ENCODE data around the gene SLC16A14.

The SLC16A14 gene

DNA sequence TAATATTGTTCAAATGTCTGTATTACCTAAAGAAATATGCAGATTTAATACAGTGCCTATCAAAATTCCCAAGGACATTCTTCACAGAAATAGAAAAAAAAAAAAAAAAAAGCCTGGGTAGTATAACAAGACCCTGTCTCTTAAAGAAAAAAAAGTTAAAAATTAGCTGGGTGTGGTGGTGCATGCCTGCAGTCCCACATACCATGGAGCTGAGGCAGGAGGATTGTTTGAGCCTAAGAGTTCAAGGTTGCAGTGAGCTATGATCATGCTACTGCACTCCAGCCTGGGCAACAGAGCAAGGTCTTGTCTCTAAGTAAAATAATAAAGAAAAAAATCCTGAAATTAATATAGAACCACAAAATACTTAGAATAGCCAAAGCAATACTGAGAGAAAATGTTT, 51.9 kb downstream of the SLC16A14 start:
- ChIA-PET CTCF (interaction anchor here (0.6 to 2.7 kb wide), 3 partner anchors 9 to 237 kb away, joined by 3 to 9 read pairs (median 9); no protein-coding TSS in a partner anchor), POLR2A (no interaction called here)
- DNase-seq (ENCODE audit: low read depth, low spot score): no peak
- TF ChIP-seq, protein P1, sequence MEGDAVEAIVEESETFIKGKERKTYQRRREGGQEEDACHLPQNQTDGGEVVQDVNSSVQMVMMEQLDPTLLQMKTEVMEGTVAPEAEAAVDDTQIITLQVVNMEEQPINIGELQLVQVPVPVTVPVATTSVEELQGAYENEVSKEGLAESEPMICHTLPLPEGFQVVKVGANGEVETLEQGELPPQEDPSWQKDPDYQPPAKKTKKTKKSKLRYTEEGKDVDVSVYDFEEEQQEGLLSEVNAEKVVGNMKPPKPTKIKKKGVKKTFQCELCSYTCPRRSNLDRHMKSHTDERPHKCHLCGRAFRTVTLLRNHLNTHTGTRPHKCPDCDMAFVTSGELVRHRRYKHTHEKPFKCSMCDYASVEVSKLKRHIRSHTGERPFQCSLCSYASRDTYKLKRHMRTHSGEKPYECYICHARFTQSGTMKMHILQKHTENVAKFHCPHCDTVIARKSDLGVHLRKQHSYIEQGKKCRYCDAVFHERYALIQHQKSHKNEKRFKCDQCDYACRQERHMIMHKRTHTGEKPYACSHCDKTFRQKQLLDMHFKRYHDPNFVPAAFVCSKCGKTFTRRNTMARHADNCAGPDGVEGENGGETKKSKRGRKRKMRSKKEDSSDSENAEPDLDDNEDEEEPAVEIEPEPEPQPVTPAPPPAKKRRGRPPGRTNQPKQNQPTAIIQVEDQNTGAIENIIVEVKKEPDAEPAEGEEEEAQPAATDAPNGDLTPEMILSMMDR (IDR thresholded peaks at IDR 0.05; ENCODE audit: insufficient read depth, low read length, missing control alignments): no peak
- no peak overlapping the region for H3K4me3 ChIP-seq (ENCODE audit: low read depth, low read length)

- TF ChIP-seq, protein P1 (IDR thresholded peaks at IDR 0.05; ENCODE audit: insufficient read depth, low read length, missing control alignments): no peak
- CTCF ChIA-PET: interaction anchor here (0.8 to 8.1 kb wide), 7 partner anchors 10 to 232 kb away, joined by 3 to 151 read pairs (median 5); no protein-coding TSS in a partner anchor
- H3K4me3 ChIP-seq (ENCODE audit: low read depth, low read length): no peak overlapping the region
- POLR2A ChIA-PET: no interaction called here
- no peak for DNase-seq (ENCODE audit: low read depth, low spot score)
Measured at GRCh38 chr2:230012267-230012884, 56.3 kb downstream of the SLC16A14 start.

GRCh38 chr2:230011617-230012016, 57.1 kb downstream of the SLC16A14 start:
- DNase-seq (ENCODE audit: low read depth, low spot score): peak; percentile 63
- ChIA-PET CTCF (interaction anchor here (0.9 to 8.1 kb wide), 7 partner anchors 8 to 597 kb away, joined by 3 to 151 read pairs (median 5); no protein-coding TSS in a partner anchor), POLR2A (interaction anchor here (0.7 kb wide), 1 partner anchor 601 kb away, joined by 6 read pairs; no protein-coding TSS in a partner anchor)
- H3K4me3 ChIP-seq (ENCODE audit: low read depth, low read length): no peak overlapping the region
- TF ChIP-seq, protein P1 (IDR thresholded peaks at IDR 0.05; ENCODE audit: insufficient read depth, low read length, missing control alignments): no peak

- DNase-seq (ENCODE audit: low read depth, low spot score): no peak
- CTCF ChIA-PET: interaction anchor here (1.3 to 8.1 kb wide), 5 partner anchors 12 to 788 kb away, joined by 3 to 151 read pairs (median 6); no protein-coding TSS in a partner anchor
- no peak overlapping the region for H3K4me3 ChIP-seq (ENCODE audit: low read depth, low read length)
- TF ChIP-seq, protein P1 (IDR thresholded peaks at IDR 0.05; ENCODE audit: insufficient read depth, low read length, missing control alignments): no peak
- POLR2A ChIA-PET: no interaction called here
Measured at GRCh38 chr2:230010501-230010900, 58.2 kb downstream of the SLC16A14 start.

- ChIA-PET POLR2A (no interaction called here), CTCF (interaction anchor here (0.8 to 8.1 kb wide), 35 partner anchors 9 to 790 kb away, joined by 3 to 151 read pairs (median 4); partner anchors contain the start of gene SLC16A14)
- H3K4me3 ChIP-seq (ENCODE audit: low read depth, low read length): no peak overlapping the region
- TF ChIP-seq, protein P1 (IDR thresholded peaks at IDR 0.05; ENCODE audit: insufficient read depth, low read length, missing control alignments): no peak
- no peak for DNase-seq (ENCODE audit: low read depth, low spot score)
Measured at GRCh38 chr2:230008708-230009066, 60.0 kb downstream of the SLC16A14 start.

DNA sequence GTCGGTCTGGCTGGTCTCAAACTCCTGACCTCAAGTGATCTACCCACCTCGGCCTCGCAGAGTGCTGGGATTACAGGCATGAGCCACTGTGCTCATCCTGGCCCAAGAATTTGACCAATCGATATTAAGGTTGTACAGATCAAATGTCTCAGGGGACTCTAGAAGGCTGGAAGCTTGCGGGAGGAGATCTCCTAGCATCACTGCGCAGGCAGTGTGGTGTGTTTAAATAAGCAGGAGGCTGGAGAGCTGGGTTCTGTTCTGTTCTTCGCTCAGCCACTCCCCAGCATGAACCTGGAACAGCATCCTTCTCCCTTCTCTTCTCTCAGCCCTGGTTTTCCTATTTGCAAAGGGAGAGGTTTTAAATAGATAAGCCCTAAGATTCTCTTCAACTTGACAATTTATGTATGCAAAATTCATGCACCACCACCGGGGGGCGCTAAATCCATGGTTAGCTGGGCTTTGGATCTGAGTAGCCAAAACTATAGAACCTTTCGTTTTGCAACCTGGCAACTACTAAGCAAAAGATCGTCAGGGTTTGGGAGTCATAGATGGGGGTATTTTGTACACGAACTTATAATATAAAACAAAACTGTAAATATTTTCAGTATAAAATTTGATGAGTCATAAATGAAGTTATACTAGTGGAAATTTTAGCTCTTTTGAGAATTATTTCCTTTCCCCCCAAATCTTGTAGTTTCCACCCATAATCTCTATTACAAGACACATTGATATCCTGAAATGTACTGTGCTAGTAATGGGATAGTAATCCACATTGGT, 60.6 kb downstream of the SLC16A14 start:
- H3K4me3 ChIP-seq (ENCODE audit: low read depth, low read length): no peak overlapping the region
- TF ChIP-seq, protein P1 (IDR thresholded peaks at IDR 0.05; ENCODE audit: insufficient read depth, low read length, missing control alignments): peak; percentile 67
- ChIA-PET CTCF (interaction anchor here (0.8 to 8.1 kb wide), 33 partner anchors 8 to 790 kb away, joined by 3 to 151 read pairs (median 4); partner anchors contain the start of gene SLC16A14), POLR2A (no interaction called here)
- DNase-seq (ENCODE audit: low read depth, low spot score): no peak
